SU-DHL-6 (cell line): Measurements from ENCODE around the gene ACACB.

Experiments used
- H2AFZ ChIP-seq: fragments of 200-600 bp; sonication (generic); 2 replicates; pipeline ENCODE4 v1.6.1; 2014; ENCODE audit warnings: low read depth, mild to moderate bottlenecking, moderate library complexity, mixed read lengths, antibody characterized with exemption, low read length; ENCODE audit not compliant: severe bottlenecking
- H3F3A ChIP-seq: fragments of 200-600 bp; shearing (Covaris generic); 2 replicates; pipeline ENCODE4 v1.6.0; 2016; ENCODE audit warnings: antibody characterized with exemption, mild to moderate bottlenecking; ENCODE audit not compliant: insufficient read depth
- H3K27ac ChIP-seq: fragments of 200-600 bp; sonication (generic); 2 replicates; pipeline ENCODE4 v1.5.1; 2016; ENCODE audit warnings: low read depth, mild to moderate bottlenecking, low read length, moderate library complexity, mixed read lengths
- H3K27me3 ChIP-seq: fragments of 200-600 bp; sonication (generic), shearing (Covaris generic); 2 replicates; pipeline ENCODE4 v1.6.0; 2014; ENCODE audit warnings: mild to moderate bottlenecking, low read length
- H3K36me3 ChIP-seq: fragments of 200-600 bp; sonication (generic); 2 replicates; pipeline ENCODE4 v1.6.1; 2014; ENCODE audit warnings: mild to moderate bottlenecking, low read length, mixed read lengths
- H3K4me2 ChIP-seq: fragments of 300-600, 200-600 bp; shearing (Covaris generic), sonication (generic); 2 replicates; pipeline ENCODE4 v1.6.0; 2014; ENCODE audit warnings: low read length, low read depth, mild to moderate bottlenecking; ENCODE audit not compliant: poor library complexity, severe bottlenecking
- H3K4me3 ChIP-seq: fragments of 200-600 bp; sonication (generic); 2 replicates; pipeline ENCODE4 v1.5.1; 2014; ENCODE audit warnings: antibody characterized with exemption, low read length, mild to moderate bottlenecking, mixed read lengths; ENCODE audit not compliant: insufficient read depth, poor library complexity, severe bottlenecking
- H3K79me2 ChIP-seq: fragments of 200-600 bp; sonication (generic); 2 replicates; pipeline ENCODE4 v1.6.1; 2014; ENCODE audit warnings: mild to moderate bottlenecking, low read length, moderate library complexity; ENCODE audit not compliant: insufficient read depth
- H3K9ac ChIP-seq: fragments of 200-600 bp; sonication (generic); 2 replicates; pipeline ENCODE4 v1.7.0; 2014; ENCODE audit warnings: mild to moderate bottlenecking, low read length
- H3K9me2 ChIP-seq: fragments of 200-600 bp; sonication (generic); replicated peaks from 2 replicates; pipeline ENCODE4 v1.6.1; 2014; ENCODE audit warnings: low read length; ENCODE audit not compliant: insufficient read depth
- H3K9me3 ChIP-seq: fragments of 200-600 bp; sonication (generic); 2 replicates; pipeline ENCODE4 v1.6.1; 2014; ENCODE audit warnings: low read length, mixed read lengths; ENCODE audit not compliant: insufficient read depth
- H4K20me1 ChIP-seq: fragments of 200-600 bp; sonication (generic); 2 replicates; pipeline ENCODE4 v1.6.1; 2014; ENCODE audit warnings: low read depth, mild to moderate bottlenecking, antibody characterized with exemption, low read length, moderate library complexity, mixed read lengths
- EZH2phosphoT487 ChIP-seq: fragments of 200-600 bp; sonication (generic), shearing (Covaris generic); conservative IDR thresholded peaks from 2 replicates; pipeline ENCODE4 v1.6.1; 2018; ENCODE audit warnings: mild to moderate bottlenecking, antibody characterized with exemption, low read length, moderate library complexity, mixed read lengths
- TF ChIP-seq, protein P1 (sequence below): fragments of 200-600 bp; sonication (generic); IDR thresholded peaks from one replicate; pipeline ENCODE4 v1.5.1; 2017; ENCODE audit warnings: antibody characterized with exemption, mild to moderate bottlenecking, low read length, moderate library complexity; ENCODE audit not compliant: insufficient read depth, poor library complexity, severe bottlenecking

ACACB gene

DNA sequence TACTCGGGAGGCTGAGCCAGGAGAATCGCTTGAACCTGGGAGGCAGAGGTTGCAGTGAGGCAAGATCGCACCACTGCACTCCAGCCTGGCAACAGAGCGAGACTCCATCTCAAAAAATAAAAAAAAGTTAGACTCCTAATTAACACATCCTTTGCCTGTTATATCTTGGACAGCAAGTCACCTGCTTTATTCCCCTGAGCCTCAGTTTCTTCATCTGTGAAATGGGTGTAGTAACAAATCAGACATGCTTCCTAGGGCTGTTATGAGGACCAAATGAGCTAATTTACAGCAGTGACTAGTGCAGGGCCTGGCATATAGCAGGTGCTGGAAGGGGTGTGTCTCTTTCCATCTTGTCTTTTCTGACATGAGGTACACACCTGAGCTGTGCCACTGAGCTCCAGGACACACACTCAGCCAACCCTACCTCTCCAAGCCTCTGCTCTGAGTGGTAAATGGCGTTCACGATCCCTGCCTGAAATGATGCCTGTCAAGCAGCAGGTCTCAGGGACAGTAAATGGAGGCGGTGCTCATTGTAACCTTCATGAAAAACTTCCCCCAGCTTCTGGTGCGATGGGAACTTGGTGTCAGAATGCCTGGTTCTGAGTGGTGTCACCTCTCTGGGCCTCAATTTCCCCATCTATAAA, 161.0 kb downstream of the ACACB start:
- Histone ChIP-seq H3K36me3 (no peaks in the 10 kb centered on the region), H3K9ac (no peak overlapping the region), H3F3A (no peaks in the 10 kb centered on the region), H3K9me2 (no peaks in the 10 kb centered on the region), H3K9me3 (no peaks in the 10 kb centered on the region), H4K20me1 (no peaks in the 10 kb centered on the region), H2AFZ (no peak overlapping the region), H3K27me3 (no peaks in the 10 kb centered on the region), H3K79me2 (no peaks in the 10 kb centered on the region), H3K4me3 (no peak overlapping the region), H3K27ac (no peak overlapping the region), H3K4me2 (no peak overlapping the region)
- TF ChIP-seq, protein P1, sequence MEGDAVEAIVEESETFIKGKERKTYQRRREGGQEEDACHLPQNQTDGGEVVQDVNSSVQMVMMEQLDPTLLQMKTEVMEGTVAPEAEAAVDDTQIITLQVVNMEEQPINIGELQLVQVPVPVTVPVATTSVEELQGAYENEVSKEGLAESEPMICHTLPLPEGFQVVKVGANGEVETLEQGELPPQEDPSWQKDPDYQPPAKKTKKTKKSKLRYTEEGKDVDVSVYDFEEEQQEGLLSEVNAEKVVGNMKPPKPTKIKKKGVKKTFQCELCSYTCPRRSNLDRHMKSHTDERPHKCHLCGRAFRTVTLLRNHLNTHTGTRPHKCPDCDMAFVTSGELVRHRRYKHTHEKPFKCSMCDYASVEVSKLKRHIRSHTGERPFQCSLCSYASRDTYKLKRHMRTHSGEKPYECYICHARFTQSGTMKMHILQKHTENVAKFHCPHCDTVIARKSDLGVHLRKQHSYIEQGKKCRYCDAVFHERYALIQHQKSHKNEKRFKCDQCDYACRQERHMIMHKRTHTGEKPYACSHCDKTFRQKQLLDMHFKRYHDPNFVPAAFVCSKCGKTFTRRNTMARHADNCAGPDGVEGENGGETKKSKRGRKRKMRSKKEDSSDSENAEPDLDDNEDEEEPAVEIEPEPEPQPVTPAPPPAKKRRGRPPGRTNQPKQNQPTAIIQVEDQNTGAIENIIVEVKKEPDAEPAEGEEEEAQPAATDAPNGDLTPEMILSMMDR = no peak
- TF ChIP-seq EZH2phosphoT487 = no peak

DNA sequence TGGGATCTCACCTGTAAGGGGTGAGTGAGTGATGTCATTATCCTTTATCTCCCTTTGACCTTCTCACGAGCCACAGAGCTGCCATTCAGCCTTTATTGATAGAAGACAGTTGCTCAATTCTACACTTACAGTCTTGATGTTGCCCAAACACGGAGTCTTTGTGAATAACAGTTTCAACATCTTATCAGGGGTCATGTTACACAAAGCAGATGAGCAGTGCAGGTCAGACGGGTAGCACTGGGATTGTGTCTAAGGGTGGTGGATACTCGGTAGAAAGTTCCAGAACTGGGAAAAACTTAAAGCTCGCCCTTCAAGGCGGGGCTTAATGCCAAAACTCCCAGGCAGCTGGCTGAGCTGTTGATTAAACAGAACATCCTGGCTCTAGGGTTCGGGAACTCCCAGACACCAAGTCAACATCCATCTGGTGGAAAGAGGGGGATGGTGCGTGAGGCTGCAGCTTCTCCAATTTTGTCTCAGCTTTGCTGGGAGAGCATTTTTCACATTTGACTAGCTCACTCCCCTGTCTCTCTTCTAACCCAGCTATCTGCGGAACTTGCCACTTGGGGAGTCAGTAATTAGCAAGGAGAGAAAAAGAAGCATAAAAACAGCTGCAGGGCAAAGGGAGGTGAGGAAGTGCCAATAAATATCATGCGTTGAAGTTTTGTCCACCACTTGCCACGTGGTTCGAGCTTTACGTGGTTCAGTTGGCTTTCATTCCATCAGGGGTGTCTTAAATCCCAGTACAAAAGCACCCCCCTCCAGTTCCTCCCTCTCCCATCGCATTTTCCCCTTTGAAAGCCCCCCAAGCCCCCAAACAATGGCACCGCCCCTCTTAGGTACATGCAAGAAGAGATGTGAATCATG, 161.7 kb downstream of the ACACB start:
- no peak overlapping the region for H3K9ac ChIP-seq
- no peaks in the 10 kb centered on the region for H3K36me3 ChIP-seq
- H2AFZ ChIP-seq = no peak overlapping the region
- no peaks in the 10 kb centered on the region for H3K27me3 ChIP-seq
- no peaks in the 10 kb centered on the region for H3F3A ChIP-seq
- H3K27ac ChIP-seq = no peak overlapping the region
- H3K4me3 ChIP-seq = no peak overlapping the region
- H4K20me1 ChIP-seq = no peaks in the 10 kb centered on the region
- H3K9me3 ChIP-seq = no peaks in the 10 kb centered on the region
- no peaks in the 10 kb centered on the region for H3K79me2 ChIP-seq
- no peaks in the 10 kb centered on the region for H3K9me2 ChIP-seq
- TF ChIP-seq, protein P1 = no peak
- no peak for TF ChIP-seq EZH2phosphoT487
- no peak overlapping the region for H3K4me2 ChIP-seq

DNA sequence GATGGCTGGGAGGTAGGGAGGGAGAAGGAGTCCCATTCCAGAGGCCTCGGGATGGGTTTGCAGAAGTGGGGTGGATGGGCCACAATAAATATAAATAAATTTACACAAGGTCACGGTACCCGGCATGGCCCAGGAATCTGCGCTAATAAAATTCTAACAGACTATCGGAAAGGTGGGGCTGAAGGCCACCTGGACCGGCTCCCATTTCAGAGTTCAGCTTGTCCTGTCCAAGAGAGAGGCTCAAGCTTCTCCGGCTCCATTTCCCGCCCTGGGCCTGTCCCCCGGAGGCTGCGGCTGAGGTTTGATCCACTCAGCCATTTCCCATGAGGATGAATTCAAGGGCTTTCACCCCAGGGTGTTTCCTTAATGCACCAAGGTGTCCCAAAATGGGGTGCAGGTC, 162.5 kb downstream of the ACACB start:
- Histone ChIP-seq H3K9me2 (no peaks in the 10 kb centered on the region), H2AFZ (no peak overlapping the region), H4K20me1 (no peaks in the 10 kb centered on the region), H3K79me2 (no peaks in the 10 kb centered on the region), H3K4me2 (no peak overlapping the region), H3K4me3 (no peak overlapping the region), H3K27me3 (no peaks in the 10 kb centered on the region), H3K9ac (no peak overlapping the region), H3K36me3 (no peaks in the 10 kb centered on the region), H3K9me3 (no peaks in the 10 kb centered on the region), H3F3A (no peaks in the 10 kb centered on the region), H3K27ac (no peak overlapping the region)
- TF ChIP-seq, protein P1 = no peak
- TF ChIP-seq EZH2phosphoT487 = no peak
